Suppressor macrophage treated with lipopolysaccharide for 1 hour (primary cell): ENCODE measurements around the gene FOS.
"Not testable (repeated sequence)": the region's sequence is repeated elsewhere in the genome, so short reads cannot be mapped to it uniquely, and the experiment has no call there.

Experiments
- DNase-seq, 3 donors: peaks; one replicate each; pipeline ENCODE4 v3.0.0-alpha.2; 2020 to 2022

The FOS gene

DNA sequence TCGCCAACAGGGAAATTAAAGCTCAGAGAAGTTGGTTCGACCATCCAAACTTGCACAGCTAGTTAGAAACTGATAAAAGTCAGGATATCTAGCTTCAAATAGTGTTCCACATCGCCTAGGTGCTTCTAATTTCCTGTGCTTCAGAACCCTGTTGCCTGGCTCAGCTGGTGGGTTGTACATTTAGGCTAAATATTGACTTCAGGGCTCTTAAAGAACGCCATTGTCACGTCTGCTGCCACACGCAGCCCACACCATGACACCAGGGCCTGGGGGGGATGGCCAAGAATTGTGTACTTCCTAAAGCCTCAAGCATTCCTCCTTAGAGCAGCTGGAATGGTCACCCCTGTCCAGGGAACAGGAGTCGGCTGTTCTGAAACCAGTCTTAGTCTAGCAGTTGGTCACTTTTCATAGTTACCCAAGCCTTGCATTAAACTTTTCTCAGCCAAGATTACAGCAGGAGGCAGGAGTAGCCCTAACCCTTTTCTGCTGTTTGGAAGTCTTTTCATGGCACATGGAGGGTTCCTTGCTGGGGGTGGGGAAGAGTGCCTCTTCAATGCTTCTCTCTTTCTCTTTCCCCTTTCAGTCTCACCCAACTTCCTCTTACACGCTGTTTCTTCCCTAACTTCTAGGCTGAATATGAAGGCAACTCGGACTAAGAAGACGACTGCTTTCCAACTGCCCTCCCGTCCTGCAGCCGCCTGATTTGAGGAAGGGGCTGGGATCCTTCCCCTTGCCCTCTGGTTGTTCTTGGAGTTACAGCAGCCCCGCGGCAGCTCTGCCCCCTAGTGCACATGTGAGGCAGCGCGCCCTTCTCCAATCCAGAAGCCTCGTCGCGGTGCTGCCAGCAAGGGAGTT is 17.1 kb downstream of the FOS start:
- DNase-seq: peak; percentile 81 to 82 (median 82)

DNA sequence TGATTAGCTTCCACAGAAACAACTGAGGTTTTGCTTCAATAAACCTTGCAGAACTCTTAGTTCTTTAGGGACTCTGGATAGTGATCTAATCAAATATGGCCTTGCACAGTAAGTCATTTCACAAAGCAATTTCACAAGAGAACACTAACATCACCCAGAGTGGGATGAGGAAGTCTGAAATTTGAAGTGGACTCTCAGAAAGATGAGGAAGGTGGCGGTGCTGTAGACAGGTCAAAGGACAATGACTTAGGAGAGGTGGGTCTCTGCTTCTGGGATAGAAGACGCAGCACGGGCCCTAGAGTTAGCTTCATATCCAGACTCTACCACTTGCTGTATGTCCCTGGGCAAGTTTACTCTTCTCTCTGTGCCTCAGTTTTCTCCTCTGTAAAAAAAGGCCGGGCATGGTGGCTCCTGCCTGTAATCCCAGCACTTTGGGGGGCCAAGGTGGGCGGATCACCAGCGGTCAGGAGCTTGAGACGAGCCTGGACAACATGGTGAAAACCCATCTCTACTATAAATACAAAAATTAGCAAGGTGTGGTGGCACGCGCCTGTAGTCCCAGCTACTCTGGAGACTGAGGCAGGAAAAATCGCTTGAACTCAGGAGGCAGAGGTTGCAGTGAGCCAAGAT is 18.9 kb downstream of the FOS start:
- peak; percentile 80 to 93 (median 92) for DNase-seq

- DNase-seq: peak in 2 of 3 donors; percentile 47 to 69
These were observed 19.7 kb downstream of the FOS start for GRCh38 chr14:75298187-75298965.

DNA sequence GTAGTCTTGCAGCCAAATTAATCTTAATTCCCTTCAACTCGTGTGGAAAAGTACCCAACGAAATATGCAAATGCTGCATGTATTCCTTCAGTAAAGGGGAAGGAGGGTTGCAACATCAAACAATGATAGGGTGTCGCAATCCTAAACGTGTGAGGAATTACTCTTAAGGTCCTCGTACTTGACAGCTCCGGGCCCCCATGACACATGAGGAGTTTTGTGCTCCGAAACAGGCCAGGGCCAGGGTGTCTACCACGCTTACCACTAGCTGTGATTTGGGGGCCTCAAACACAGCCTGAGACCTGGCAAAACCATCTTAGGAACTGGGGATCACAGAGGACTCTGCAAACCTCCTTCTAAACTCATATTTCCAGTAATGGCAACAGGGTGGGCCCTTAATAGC is 20.4 kb downstream of the FOS start:
- DNase-seq: peak; percentile 93 to 99 (median 98)

GRCh38 chr14:75299576-75299975 is 20.9 kb downstream of the FOS start:
- no peak for DNase-seq

DNA sequence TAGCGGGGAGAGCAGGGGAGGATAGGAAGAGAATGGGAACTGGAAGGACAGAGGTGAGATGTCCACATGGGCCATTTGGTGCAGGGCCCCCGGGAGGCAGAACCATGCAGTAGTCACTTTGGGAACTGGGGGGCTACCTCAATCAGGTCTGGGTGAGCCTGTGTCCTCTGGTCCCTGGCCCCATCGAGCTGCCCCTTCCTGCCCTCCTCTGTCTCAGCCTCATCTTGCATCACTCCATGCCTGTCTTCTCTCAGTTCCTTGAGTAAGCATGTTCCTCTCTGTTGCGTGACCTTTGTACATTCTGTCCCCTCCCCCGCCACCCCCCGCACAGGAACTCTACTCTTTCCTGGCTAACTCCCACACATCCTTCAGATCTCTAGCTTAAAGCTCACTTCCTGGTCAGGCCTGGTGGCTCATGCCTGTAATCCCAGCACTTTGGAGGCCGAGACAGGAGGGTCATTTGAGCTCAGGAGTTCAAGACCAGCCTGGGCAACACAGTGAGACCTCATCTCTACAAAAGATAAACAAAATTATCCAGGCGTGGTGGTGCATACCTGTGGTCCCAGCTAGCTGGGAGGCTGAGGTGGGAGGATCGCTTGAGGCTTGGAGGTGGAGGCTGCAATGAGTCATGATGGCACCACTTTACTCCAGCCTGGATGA is 23.2 kb downstream of the FOS start:
- DNase-seq: peak; percentile 92 to 95 (median 93)

GRCh38 chr14:75303381-75303789 is 24.8 kb downstream of the FOS start:
- peak; percentile 79 to 93 (median 89) for DNase-seq

GRCh38 chr14:75306410-75306809 is 27.8 kb downstream of the FOS start:
- DNase-seq: not testable (repeated sequence)

- DNase-seq: no peak
These were observed 28.5 kb downstream of the FOS start for GRCh38 chr14:75306927-75307699.

DNA sequence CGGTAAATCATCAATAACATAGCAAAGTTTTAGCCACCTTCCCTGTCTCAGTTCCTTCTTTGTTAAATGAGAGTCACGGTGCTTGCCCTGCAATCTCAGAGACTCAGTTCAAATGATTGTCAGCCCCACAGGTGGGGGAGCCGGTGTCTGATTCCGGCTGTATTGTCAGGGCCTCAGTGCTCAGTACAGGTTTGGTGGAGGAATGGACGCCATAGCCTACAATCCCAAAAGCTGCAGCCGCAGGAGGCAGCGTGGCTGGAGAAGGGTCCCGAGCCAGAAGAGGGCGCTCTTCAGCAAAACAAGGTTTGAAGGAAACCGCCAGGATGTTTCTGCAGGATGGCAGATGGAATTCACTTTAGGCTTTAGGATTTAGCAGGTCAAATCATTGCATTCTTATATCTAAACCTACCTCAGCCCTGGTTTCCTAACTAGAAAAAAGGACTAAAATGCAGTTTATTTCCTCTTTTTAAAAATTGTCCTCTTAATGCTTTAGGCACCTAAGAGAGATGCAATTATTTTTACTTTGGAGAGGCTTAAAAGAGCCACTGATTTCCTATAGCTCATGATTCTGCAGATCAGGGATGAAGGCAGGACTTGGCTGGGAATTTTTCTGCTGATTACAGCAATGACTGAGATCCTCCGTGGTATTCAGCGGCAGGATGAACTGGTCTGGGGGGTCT is 29.2 kb downstream of the FOS start:
- DNase-seq: peak; percentile 88 to 94 (median 93)

GRCh38 chr14:75308991-75309390 is 30.4 kb downstream of the FOS start:
- DNase-seq: not testable (repeated sequence)

DNA sequence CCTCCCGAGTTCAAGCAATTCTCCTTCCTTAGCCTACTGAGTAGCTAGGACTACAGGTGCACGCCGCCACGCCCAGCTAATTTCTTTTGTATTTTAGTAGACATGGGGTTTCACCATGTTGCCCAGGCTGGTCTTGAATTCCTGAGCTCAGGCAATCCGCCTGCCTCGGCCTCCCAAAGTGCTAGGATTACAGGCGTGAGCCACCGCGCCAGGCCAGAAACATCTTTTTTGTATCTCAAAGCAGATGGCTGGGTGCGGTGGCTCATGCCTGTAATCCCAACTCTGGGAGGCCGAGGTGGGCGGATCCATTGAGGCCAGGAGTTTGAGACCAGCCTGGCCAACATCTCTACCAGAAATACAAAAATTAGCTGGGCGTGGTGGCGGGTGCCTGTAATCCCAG is 30.9 kb downstream of the FOS start:
- DNase-seq: not testable (repeated sequence)

GRCh38 chr14:75310295-75311111 is 31.9 kb downstream of the FOS start:
- DNase-seq: no peak

GRCh38 chr14:75311356-75311755 is 32.7 kb downstream of the FOS start:
- DNase-seq: no peak

GRCh38 chr14:75312341-75312740 is 33.7 kb downstream of the FOS start:
- no peak for DNase-seq

DNA sequence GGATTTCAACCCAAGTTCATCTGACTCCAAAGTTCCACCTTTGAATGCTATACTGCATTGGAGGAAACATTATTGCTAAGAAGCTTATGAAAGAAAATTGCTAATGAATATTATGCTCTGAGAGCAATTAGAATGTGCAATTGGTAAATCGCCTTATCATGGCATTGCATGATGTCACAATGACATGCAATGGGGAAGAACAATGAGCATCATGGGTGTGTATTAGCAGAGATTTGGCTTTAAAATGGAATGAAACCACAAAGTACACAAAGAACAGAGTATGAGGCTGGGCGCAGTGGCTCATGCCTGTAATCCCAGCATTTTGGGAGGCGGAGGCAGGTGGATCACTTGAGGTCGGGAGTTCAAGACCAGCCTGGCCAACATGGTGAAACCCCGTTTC is 34.7 kb downstream of the FOS start:
- DNase-seq: no peak

DNA sequence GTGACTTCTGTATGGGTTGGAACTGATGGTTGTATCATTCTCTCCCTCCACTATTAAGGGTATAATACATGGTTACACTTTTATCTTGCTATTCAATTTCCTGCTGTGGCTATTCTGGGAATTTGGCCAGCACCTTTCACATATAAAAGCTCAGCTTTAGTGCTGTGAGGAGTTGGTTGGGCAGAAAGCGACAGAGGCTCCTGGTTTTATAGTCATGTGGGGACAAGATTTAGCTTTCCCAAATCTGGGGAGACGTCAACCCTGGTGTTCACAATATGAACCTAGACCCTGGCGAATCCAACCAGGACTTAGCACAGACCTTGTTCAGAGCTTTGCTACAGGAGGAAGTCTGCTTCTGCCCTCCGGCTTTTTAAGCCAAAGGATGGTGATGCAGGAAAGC is 36.5 kb downstream of the FOS start:
- DNase-seq: peak in 1 of 3 donors; percentile 8

DNA sequence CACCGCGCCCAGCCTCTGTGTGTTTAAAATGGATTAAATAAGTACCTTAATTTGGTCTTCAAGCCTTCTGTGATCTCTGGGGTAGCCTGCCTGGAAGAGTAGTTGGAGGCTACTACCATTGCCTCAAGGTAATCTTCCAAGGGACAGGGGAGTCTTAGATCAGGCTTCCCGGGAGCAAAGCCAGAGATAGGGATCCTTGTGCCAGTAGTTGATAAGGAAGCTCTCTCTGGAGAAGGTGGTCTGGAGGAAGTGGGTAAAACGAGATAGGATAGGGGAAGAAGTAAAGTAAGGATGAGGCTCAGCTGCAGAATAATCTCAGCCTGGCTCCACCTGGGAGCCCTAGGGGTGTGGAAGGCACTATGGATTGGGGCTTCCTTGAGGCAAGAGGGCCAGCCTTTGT is 38.5 kb downstream of the FOS start:
- DNase-seq: no peak

GRCh38 chr14:75318353-75318752 is 39.7 kb downstream of the FOS start:
- no peak for DNase-seq

GRCh38 chr14:75319021-75319420 is 40.4 kb downstream of the FOS start:
- no peak for DNase-seq

- DNase-seq: peak; percentile 48 to 62 (median 61)
These were observed 41.6 kb downstream of the FOS start for GRCh38 chr14:75320196-75320595.
